PC-9 (cell line): ENCODE data around the gene SPTB.

Experiments used
- CTCF ChIP-seq: fragments of 200-600 bp; sonication (generic); conservative IDR thresholded peaks from 2 replicates; pipeline ENCODE4 v1.6.1; 2017; ENCODE audit warnings: mixed run types, antibody characterized with exemption, mild to moderate bottlenecking, moderate library complexity
- EZH2 ChIP-seq: fragments of 200-600 bp; sonication (generic); IDR thresholded peaks from 2 replicates; pipeline ENCODE4 v1.8.0; 2017; ENCODE audit warnings: antibody characterized with exemption, low read depth

GRCh38 chr14:64920465-64920864 is 40.8 kb upstream of the SPTB start:
- TF ChIP-seq CTCF (no peak), EZH2 (no peak)
